Measurements from ENCODE around the gene ESYT2.

The ESYT2 gene

DNA sequence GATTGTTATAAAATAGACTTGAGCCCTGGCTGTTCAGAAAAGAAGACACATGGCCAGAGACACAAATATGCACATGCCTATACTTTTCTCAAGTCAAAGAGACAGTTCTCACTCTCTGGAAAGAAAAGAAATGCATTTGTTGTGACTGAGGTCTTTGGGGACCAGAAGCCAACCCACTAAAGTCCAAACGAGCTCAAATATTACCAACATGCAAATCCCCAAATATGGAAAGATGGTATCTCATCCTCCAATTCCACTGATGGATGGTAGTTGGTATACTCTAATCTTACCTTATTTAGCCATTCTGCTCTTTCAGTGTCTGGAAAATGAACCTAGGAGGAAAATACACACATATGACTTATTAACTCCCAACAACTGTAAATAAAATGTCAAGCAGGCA is 30.6 kb downstream of the ESYT2 start:
- Histone ChIP-seq H3K4me3 (ENCODE audit: low read depth, low read length) (no peak overlapping the region), H3K27ac (ENCODE audit: low read depth, low read length) (no peak overlapping the region), H3K4me1 (ENCODE audit: control insufficient read depth, insufficient read depth, low read length) (peaks cover 9% of the 10 kb centered on the region; the same call in 1 of the 2 replicates), H3K9me3 (ENCODE audit: control insufficient read depth, insufficient read depth, low read length) (no peaks in the 10 kb centered on the region), H3K27me3 (ENCODE audit: control insufficient read depth, insufficient read depth, low read length) (no peaks in the 10 kb centered on the region), H3K36me3 (ENCODE audit: control insufficient read depth, insufficient read depth, low read length) (peaks cover 33% of the 10 kb centered on the region), H3K9ac (ENCODE audit: low read depth, low read length) (no peak overlapping the region)

DNA sequence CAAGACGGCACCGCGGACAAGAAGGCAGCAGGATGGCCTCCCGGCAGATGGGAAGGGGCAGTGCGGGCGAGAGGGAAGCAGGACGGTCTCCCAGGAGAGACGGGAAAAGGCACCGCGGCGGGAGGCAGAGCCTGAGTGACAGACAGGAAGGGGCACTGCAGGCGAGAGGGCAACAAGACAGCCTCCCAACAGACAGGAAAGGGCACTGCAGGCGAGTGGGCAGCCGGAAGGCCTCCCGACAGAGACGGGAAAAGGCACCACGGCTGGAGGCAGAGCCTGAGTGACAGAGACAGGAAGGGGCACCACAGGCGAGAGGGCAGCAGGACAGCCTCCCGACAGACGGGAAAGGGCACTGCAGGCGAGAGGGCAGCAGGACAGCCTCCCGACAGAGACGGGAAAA is 32.6 kb downstream of the ESYT2 start:
- H3K4me3 ChIP-seq (ENCODE audit: low read depth, low read length): no peak overlapping the region
- H3K4me1 ChIP-seq (ENCODE audit: control insufficient read depth, insufficient read depth, low read length): no peaks in the 10 kb centered on the region
- peaks cover 48% of the 10 kb centered on the region for H3K36me3 ChIP-seq (ENCODE audit: control insufficient read depth, insufficient read depth, low read length)
- H3K9ac ChIP-seq (ENCODE audit: low read depth, low read length): no peak overlapping the region
- no peak overlapping the region for H3K27ac ChIP-seq (ENCODE audit: low read depth, low read length)
- H3K9me3 ChIP-seq (ENCODE audit: control insufficient read depth, insufficient read depth, low read length): no peaks in the 10 kb centered on the region
- no peaks in the 10 kb centered on the region for H3K27me3 ChIP-seq (ENCODE audit: control insufficient read depth, insufficient read depth, low read length)

DNA sequence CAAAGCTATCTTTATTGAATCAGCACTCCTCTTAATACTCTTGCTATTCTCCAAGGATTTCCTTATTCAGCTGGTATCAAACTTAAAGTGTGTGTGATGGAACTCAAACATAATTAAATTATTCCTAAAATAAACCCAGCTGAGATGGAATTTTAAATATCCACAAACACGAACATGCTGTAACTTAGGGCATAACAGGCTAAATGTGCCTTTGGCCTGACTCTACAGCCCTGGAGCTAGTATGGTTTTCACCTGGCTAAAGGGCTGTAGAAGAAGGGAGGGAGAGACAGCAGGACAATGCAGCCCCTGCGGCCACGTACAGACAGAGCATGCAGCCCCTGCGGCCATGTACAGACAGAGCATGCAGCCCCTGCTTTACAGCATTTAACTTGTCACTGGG is 34.0 kb downstream of the ESYT2 start:
- Histone ChIP-seq H3K27me3 (ENCODE audit: control insufficient read depth, insufficient read depth, low read length) (no peaks in the 10 kb centered on the region), H3K27ac (ENCODE audit: low read depth, low read length) (no peak overlapping the region), H3K9ac (ENCODE audit: low read depth, low read length) (no peak overlapping the region), H3K9me3 (ENCODE audit: control insufficient read depth, insufficient read depth, low read length) (no peaks in the 10 kb centered on the region), H3K4me1 (ENCODE audit: control insufficient read depth, insufficient read depth, low read length) (no peaks in the 10 kb centered on the region), H3K4me3 (ENCODE audit: low read depth, low read length) (no peak overlapping the region), H3K36me3 (ENCODE audit: control insufficient read depth, insufficient read depth, low read length) (peaks cover 55% of the 10 kb centered on the region)

DNA sequence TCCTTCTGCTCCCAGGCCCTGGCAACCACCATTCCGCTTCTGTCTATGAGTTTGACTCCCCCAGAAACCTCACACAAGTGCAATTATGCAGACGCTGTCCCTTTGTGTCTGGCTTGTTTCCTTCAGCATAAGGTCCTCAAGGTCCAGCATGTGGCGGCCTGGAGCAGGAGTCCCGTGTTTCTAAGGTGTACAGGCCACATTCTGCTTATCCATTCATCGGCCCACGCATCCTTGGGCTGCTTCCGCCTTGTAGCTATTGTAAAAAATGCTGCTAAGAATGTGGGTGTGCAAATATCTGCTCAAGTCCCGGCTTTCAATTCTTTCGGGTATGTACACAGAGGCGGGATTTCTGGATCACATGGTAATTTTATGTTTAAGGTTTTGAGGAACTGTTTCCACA is 38.2 kb downstream of the ESYT2 start:
- no peaks in the 10 kb centered on the region for H3K9me3 ChIP-seq (ENCODE audit: control insufficient read depth, insufficient read depth, low read length)
- peaks cover 73% of the 10 kb centered on the region for H3K36me3 ChIP-seq (ENCODE audit: control insufficient read depth, insufficient read depth, low read length)
- H3K4me3 ChIP-seq (ENCODE audit: low read depth, low read length): no peak overlapping the region
- no peak overlapping the region for H3K27ac ChIP-seq (ENCODE audit: low read depth, low read length)
- H3K27me3 ChIP-seq (ENCODE audit: control insufficient read depth, insufficient read depth, low read length): no peaks in the 10 kb centered on the region
- no peaks in the 10 kb centered on the region for H3K4me1 ChIP-seq (ENCODE audit: control insufficient read depth, insufficient read depth, low read length)
- no peak overlapping the region for H3K9ac ChIP-seq (ENCODE audit: low read depth, low read length)

DNA sequence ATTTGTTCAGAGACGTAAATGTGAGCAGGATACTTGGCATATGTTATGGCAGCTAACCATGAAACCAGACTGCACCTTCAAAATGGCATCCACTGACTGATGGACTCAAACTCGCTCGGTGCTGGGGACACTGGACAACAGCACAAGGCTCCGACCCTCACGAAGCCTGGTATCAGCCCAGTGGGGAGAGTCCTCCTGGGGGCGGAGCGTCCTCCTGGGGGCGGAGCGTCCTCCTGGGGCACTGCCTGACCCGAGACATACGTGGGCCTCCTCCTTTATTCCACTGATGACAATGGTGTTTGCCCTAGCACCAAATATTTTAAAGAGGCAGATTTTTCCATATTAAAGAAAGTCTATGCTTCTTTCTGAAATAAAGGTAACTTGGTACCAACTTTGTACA is 39.5 kb downstream of the ESYT2 start:
- peaks cover 62% of the 10 kb centered on the region for H3K36me3 ChIP-seq (ENCODE audit: control insufficient read depth, insufficient read depth, low read length)

DNA sequence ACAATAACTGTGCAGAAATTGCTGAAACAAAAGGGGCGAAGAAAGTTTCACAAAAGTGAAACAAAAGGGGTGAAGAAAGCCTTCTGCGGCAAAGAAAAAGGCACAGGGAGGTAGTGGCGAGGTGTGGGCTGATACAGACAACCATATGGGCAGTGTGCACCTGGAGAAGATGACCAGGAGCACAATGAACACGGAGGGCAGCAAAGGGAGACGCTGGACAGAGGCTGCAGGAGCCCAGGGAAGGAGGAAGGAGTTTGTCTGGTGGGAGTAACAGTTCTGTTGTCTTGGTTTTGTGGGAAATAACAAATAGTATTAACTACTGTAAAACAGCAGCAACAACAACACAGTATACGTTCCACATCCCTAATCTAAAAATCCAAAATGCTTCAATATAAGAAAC is 42.4 kb downstream of the ESYT2 start:
- Histone ChIP-seq H3K4me3 (ENCODE audit: low read depth, low read length) (no peak overlapping the region), H3K9ac (ENCODE audit: low read depth, low read length) (no peak overlapping the region), H3K4me1 (ENCODE audit: control insufficient read depth, insufficient read depth, low read length) (no peaks in the 10 kb centered on the region), H3K27ac (ENCODE audit: low read depth, low read length) (no peak overlapping the region), H3K36me3 (ENCODE audit: control insufficient read depth, insufficient read depth, low read length) (peaks cover 64% of the 10 kb centered on the region), H3K9me3 (ENCODE audit: control insufficient read depth, insufficient read depth, low read length) (peaks cover 5% of the 10 kb centered on the region), H3K27me3 (ENCODE audit: control insufficient read depth, insufficient read depth, low read length) (no peaks in the 10 kb centered on the region)

More for the DNA sequence above, 39.5 kb downstream of the ESYT2 start:
- H3K9ac ChIP-seq (ENCODE audit: low read depth, low read length): no peak overlapping the region
- no peak overlapping the region for H3K27ac ChIP-seq (ENCODE audit: low read depth, low read length)
- no peaks in the 10 kb centered on the region for H3K9me3 ChIP-seq (ENCODE audit: control insufficient read depth, insufficient read depth, low read length)
- no peak overlapping the region for H3K4me3 ChIP-seq (ENCODE audit: low read depth, low read length)
- no peaks in the 10 kb centered on the region for H3K27me3 ChIP-seq (ENCODE audit: control insufficient read depth, insufficient read depth, low read length)
- H3K4me1 ChIP-seq (ENCODE audit: control insufficient read depth, insufficient read depth, low read length): no peaks in the 10 kb centered on the region

DNA sequence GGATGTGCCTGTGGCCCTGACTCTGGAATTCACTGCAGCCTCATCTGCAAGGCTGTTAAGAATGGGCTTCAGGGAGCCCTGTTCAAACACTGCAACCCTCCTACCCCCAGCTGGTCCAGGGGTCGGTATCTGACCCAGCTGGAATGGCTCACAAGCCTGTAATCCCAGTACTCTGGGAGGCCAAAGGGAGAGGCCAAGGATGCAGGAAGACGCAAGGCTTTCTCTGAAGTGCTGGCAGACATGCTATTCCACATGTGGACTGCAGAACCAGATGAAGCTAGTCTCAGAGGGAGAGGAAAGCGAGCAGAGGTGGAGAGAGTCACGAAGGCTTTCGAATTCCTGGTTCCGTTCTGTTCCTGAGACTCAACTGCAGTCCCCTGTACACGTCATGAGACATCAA is 45.0 kb downstream of the ESYT2 start:
- Histone ChIP-seq H3K36me3 (ENCODE audit: control insufficient read depth, insufficient read depth, low read length) (peaks cover 69% of the 10 kb centered on the region), H3K4me3 (ENCODE audit: low read depth, low read length) (no peak overlapping the region), H3K27ac (ENCODE audit: low read depth, low read length) (no peak overlapping the region), H3K27me3 (ENCODE audit: control insufficient read depth, insufficient read depth, low read length) (no peaks in the 10 kb centered on the region), H3K9ac (ENCODE audit: low read depth, low read length) (no peak overlapping the region), H3K4me1 (ENCODE audit: control insufficient read depth, insufficient read depth, low read length) (no peaks in the 10 kb centered on the region), H3K9me3 (ENCODE audit: control insufficient read depth, insufficient read depth, low read length) (peaks cover 15% of the 10 kb centered on the region)

DNA sequence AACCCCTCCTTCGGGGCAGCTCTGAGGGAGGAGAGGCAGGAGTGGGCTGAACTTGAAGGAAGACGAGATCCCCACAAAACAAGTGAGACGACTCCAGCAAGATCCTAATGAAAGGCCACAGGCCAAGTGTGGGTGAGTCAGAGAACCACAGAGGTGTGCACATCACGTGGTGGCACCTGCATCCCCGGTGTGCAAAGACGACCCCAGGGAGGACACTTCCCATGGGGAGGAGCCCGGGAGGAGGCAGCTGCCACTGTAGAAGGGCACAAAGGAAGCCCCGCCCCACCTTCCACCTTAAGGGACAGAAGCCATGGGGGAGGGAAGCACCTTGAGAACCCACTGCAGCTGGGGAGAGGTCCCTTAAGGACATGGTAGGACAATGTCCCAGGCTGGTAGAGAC is 45.7 kb downstream of the ESYT2 start:
- Histone ChIP-seq H3K27me3 (ENCODE audit: control insufficient read depth, insufficient read depth, low read length) (no peaks in the 10 kb centered on the region), H3K9ac (ENCODE audit: low read depth, low read length) (no peak overlapping the region), H3K36me3 (ENCODE audit: control insufficient read depth, insufficient read depth, low read length) (peaks cover 66% of the 10 kb centered on the region), H3K4me1 (ENCODE audit: control insufficient read depth, insufficient read depth, low read length) (no peaks in the 10 kb centered on the region), H3K27ac (ENCODE audit: low read depth, low read length) (no peak overlapping the region), H3K4me3 (ENCODE audit: low read depth, low read length) (no peak overlapping the region), H3K9me3 (ENCODE audit: control insufficient read depth, insufficient read depth, low read length) (peaks cover 15% of the 10 kb centered on the region)

DNA sequence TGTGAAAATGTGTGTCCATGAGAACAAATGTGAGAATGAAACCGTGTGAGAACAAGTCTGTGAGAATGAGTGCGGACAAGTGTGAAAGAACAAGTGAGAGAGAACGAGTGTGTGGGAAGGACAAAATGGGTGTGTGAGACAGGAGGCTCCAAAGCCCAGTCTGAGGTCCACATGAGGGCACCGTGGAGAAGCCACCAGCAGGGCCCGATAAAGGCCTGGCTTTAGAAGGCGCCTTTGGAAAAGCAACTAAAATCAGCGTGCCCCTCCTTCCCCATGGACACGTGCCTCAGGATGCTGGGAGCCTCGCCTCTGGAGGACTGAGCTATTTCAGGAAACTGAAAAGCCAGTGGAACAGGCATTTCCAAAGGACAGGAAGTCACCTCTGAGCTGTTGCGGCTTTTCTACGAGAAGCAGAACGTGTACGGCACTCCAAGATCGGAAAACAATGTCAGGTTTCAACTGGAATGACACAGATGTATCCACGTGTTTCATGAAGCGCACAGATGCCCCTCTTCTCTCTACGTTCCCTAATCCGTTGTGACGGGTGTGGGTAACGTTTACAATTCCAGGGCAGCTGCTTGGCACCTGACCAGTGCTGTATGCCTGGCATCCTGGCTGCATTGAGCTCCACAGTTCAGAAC is 46.4 kb downstream of the ESYT2 start:
- no peaks in the 10 kb centered on the region for H3K27me3 ChIP-seq (ENCODE audit: control insufficient read depth, insufficient read depth, low read length)
- peaks cover 15% of the 10 kb centered on the region for H3K9me3 ChIP-seq (ENCODE audit: control insufficient read depth, insufficient read depth, low read length)
- H3K9ac ChIP-seq (ENCODE audit: low read depth, low read length): no peak overlapping the region
- H3K27ac ChIP-seq (ENCODE audit: low read depth, low read length): no peak overlapping the region
- no peaks in the 10 kb centered on the region for H3K4me1 ChIP-seq (ENCODE audit: control insufficient read depth, insufficient read depth, low read length)
- H3K4me3 ChIP-seq (ENCODE audit: low read depth, low read length): no peak overlapping the region
- peaks cover 60% of the 10 kb centered on the region for H3K36me3 ChIP-seq (ENCODE audit: control insufficient read depth, insufficient read depth, low read length)

DNA sequence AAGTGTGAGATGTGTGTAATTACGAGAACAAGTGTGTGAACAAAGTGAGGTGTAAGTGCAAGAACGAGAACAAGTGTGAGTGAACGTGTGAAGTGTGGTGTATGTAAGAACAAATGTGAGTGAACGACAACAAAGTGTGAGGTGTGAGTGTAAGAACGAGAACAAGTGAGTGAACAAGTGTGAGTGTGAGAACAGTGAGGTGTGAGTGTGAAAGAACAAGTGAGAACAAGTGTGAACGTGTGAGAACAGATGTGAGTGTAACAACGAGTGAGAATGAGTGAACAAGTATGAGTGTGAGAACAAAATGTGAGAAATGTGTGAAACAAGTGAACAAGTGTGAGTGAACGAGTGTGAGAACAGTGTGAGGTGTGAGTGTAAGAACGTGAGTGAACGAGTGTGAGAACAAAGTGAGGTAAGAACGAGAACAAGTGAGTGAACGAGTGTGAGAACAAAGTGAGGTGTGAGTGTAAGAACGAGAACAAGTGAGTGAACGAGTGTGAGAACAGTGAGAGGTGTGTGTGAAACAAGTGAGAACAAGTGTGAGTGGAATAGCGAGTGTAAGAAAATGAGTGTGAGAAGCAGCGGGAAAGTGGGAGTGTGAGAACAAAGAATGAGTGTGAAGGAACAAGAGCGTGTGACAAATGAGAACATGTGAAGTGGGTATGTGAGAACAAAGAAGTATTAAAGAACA is 47.2 kb downstream of the ESYT2 start:
- Histone ChIP-seq H3K4me1 (ENCODE audit: control insufficient read depth, insufficient read depth, low read length) (no peaks in the 10 kb centered on the region), H3K9ac (ENCODE audit: low read depth, low read length) (no peak overlapping the region), H3K27ac (ENCODE audit: low read depth, low read length) (no peak overlapping the region), H3K36me3 (ENCODE audit: control insufficient read depth, insufficient read depth, low read length) (peaks cover 53% of the 10 kb centered on the region), H3K27me3 (ENCODE audit: control insufficient read depth, insufficient read depth, low read length) (no peaks in the 10 kb centered on the region), H3K9me3 (ENCODE audit: control insufficient read depth, insufficient read depth, low read length) (peaks cover 15% of the 10 kb centered on the region), H3K4me3 (ENCODE audit: low read depth, low read length) (no peak overlapping the region)

DNA sequence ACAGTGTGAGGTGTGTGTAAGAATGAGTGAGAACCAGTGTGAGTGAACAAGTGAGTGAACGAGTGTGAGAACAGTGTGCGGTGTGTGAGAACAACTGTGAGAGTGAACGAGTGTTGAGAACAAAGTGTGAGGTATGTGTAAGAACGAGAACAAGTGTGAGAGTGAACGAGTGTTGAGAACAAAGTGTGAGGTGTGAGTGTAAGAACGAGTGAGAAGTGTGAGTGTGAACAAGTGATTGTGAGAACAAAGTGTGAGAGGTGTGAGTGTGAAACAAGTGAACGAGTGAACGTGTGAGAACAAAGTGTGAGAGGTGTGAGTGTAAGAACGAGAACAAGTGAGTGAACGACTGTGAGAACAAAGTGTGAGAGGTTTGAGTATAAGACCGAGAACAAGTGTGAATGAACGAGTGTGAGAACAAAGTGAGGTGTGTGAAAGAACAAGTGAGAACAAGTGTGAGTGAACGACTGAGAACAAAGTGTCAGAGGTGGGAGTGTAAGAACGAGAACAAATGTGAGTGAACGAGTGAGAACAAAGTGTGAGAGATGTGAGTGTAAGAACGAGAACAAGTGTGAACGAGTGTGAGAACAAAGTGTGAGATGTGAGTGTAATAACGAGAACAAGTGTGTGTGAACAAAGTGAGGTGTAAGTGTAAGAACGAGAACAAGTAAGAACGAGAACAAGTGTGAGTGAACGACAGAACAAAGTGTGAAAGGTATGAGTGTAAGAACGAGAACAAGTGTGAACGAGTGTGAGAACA is 47.9 kb downstream of the ESYT2 start:
- no peaks in the 10 kb centered on the region for H3K27me3 ChIP-seq (ENCODE audit: control insufficient read depth, insufficient read depth, low read length)
- no peak overlapping the region for H3K9ac ChIP-seq (ENCODE audit: low read depth, low read length)
- H3K4me3 ChIP-seq (ENCODE audit: low read depth, low read length): no peak overlapping the region
- H3K36me3 ChIP-seq (ENCODE audit: control insufficient read depth, insufficient read depth, low read length): peaks cover 50% of the 10 kb centered on the region
- no peak overlapping the region for H3K27ac ChIP-seq (ENCODE audit: low read depth, low read length)
- no peaks in the 10 kb centered on the region for H3K4me1 ChIP-seq (ENCODE audit: control insufficient read depth, insufficient read depth, low read length)
- peaks cover 15% of the 10 kb centered on the region for H3K9me3 ChIP-seq (ENCODE audit: control insufficient read depth, insufficient read depth, low read length)
